Measurements from ENCODE around the gene FRS3. TPM values are rescaled to one million over a fixed set of nuclear protein-coding genes. Genes with fewer than 3 reads are reported as not detected.
"Not testable (repeated sequence)": the region's sequence is repeated elsewhere in the genome, so short reads cannot be mapped to it uniquely, and the experiment has no call there.

FRS3 gene
- polyA plus RNA-seq, 2 donors, result 1.6 to 3.3 TPM

GRCh38 chr6:41771058-41771983 is 8.4 kb downstream of the FRS3 start:
- H3K27ac ChIP-seq (ENCODE audit: low read depth in 2 of 2, low read length in 1 of 2), result no peak overlapping the region
- 91 to 92% methylated on average over 26 to 29 of the region's 29 CpGs for WGBS, 2 donors
- peaks cover 0 to 4% of the 10 kb centered on the region in 2 donors for H3K4me1 ChIP-seq (ENCODE audit: control insufficient read depth in 2 of 2, insufficient read depth in 2 of 2, low read length in 1 of 2)
- H3K36me3 ChIP-seq (ENCODE audit: control insufficient read depth in 2 of 2, insufficient read depth in 2 of 2, low read length in 1 of 2), result peaks cover 8 to 36% of the 10 kb centered on the region in 2 donors
- H3K27me3 ChIP-seq (ENCODE audit: control insufficient read depth in 1 of 2, insufficient read depth in 2 of 2, low read length in 2 of 2), result no peaks in the 10 kb centered on the region
- H3K9me3 ChIP-seq (ENCODE audit: control insufficient read depth in 2 of 2, insufficient read depth in 1 of 2, low read depth in 1 of 2, low read length in 1 of 2), result no peaks in the 10 kb centered on the region
- no peak overlapping the region for H3K4me3 ChIP-seq (ENCODE audit: low read depth in 1 of 2, low read length in 2 of 2)

GRCh38 chr6:41770381-41771057 is 9.2 kb downstream of the FRS3 start:
- peaks cover 0 to 4% of the 10 kb centered on the region in 2 donors for H3K4me1 ChIP-seq (ENCODE audit: control insufficient read depth in 2 of 2, insufficient read depth in 2 of 2, low read length in 1 of 2)
- WGBS, 2 donors, result 89 to 91% methylated on average over 29 to 30 of the region's 30 CpGs
- no peak overlapping the region for H3K27ac ChIP-seq (ENCODE audit: low read depth in 2 of 2, low read length in 1 of 2)
- H3K27me3 ChIP-seq (ENCODE audit: control insufficient read depth in 1 of 2, insufficient read depth in 2 of 2, low read length in 2 of 2), result no peaks in the 10 kb centered on the region
- H3K9me3 ChIP-seq (ENCODE audit: control insufficient read depth in 2 of 2, insufficient read depth in 1 of 2, low read depth in 1 of 2, low read length in 1 of 2), result no peaks in the 10 kb centered on the region
- H3K36me3 ChIP-seq (ENCODE audit: control insufficient read depth in 2 of 2, insufficient read depth in 2 of 2, low read length in 1 of 2), result peaks cover 8 to 36% of the 10 kb centered on the region in 2 donors
- no peak overlapping the region for H3K4me3 ChIP-seq (ENCODE audit: low read depth in 1 of 2, low read length in 2 of 2)

- no peaks in the 10 kb centered on the region for H3K9me3 ChIP-seq (ENCODE audit: control insufficient read depth in 2 of 2, insufficient read depth in 1 of 2, low read depth in 1 of 2, low read length in 1 of 2)
- WGBS, 2 donors, result 95 to 97% methylated on average over 8 of the region's 8 CpGs
- peaks cover 2 to 25% of the 10 kb centered on the region in 2 donors for H3K36me3 ChIP-seq (ENCODE audit: control insufficient read depth in 2 of 2, insufficient read depth in 2 of 2, low read length in 1 of 2)
- no peak overlapping the region for H3K27ac ChIP-seq (ENCODE audit: low read depth in 2 of 2, low read length in 1 of 2)
- no peak overlapping the region for H3K4me3 ChIP-seq (ENCODE audit: low read depth in 1 of 2, low read length in 2 of 2)
- peaks cover 0 to 4% of the 10 kb centered on the region in 2 donors for H3K4me1 ChIP-seq (ENCODE audit: control insufficient read depth in 2 of 2, insufficient read depth in 2 of 2, low read length in 1 of 2)
- H3K27me3 ChIP-seq (ENCODE audit: control insufficient read depth in 1 of 2, insufficient read depth in 2 of 2, low read length in 2 of 2), result no peaks in the 10 kb centered on the region
Measured at GRCh38 chr6:41769376-41769775, 10.3 kb downstream of the FRS3 start.

- Histone ChIP-seq H3K4me3 (ENCODE audit: low read depth in 1 of 2, low read length in 2 of 2) (no peak overlapping the region), H3K9me3 (ENCODE audit: control insufficient read depth in 2 of 2, insufficient read depth in 1 of 2, low read depth in 1 of 2, low read length in 1 of 2) (no peaks in the 10 kb centered on the region), H3K36me3 (ENCODE audit: control insufficient read depth in 2 of 2, insufficient read depth in 2 of 2, low read length in 1 of 2) (peaks cover 0 to 22% of the 10 kb centered on the region in 2 donors), H3K4me1 (ENCODE audit: control insufficient read depth in 2 of 2, insufficient read depth in 2 of 2, low read length in 1 of 2) (peaks cover 0 to 4% of the 10 kb centered on the region in 2 donors), H3K27me3 (ENCODE audit: control insufficient read depth in 1 of 2, insufficient read depth in 2 of 2, low read length in 2 of 2) (no peaks in the 10 kb centered on the region), H3K27ac (ENCODE audit: low read depth in 2 of 2, low read length in 1 of 2) (no peak overlapping the region)
- WGBS, 2 donors, result 63 to 73% methylated on average over 10 of the region's 10 CpGs
Measured at GRCh38 chr6:41768545-41769308, 11.0 kb downstream of the FRS3 start.

GRCh38 chr6:41767112-41767833 is 12.4 kb downstream of the FRS3 start:
- Histone ChIP-seq H3K9me3 (ENCODE audit: control insufficient read depth in 2 of 2, insufficient read depth in 1 of 2, low read depth in 1 of 2, low read length in 1 of 2) (no peaks in the 10 kb centered on the region), H3K36me3 (ENCODE audit: control insufficient read depth in 2 of 2, insufficient read depth in 2 of 2, low read length in 1 of 2) (peaks cover 0 to 16% of the 10 kb centered on the region in 2 donors), H3K4me3 (ENCODE audit: low read depth in 1 of 2, low read length in 2 of 2) (no peak overlapping the region), H3K27ac (ENCODE audit: low read depth in 2 of 2, low read length in 1 of 2) (peak overlapping the region in 1 of 2 donors; percentile 47), H3K27me3 (ENCODE audit: control insufficient read depth in 1 of 2, insufficient read depth in 2 of 2, low read length in 2 of 2) (no peaks in the 10 kb centered on the region), H3K4me1 (ENCODE audit: control insufficient read depth in 2 of 2, insufficient read depth in 2 of 2, low read length in 1 of 2) (peaks cover 0 to 4% of the 10 kb centered on the region in 2 donors)
- WGBS, 2 donors, result 40 to 42% methylated on average over 12 of the region's 12 CpGs

GRCh38 chr6:41766043-41766664 is 13.5 kb downstream of the FRS3 start:
- H3K4me3 ChIP-seq (ENCODE audit: low read depth in 1 of 2, low read length in 2 of 2); H3K4me1 ChIP-seq (ENCODE audit: control insufficient read depth in 2 of 2, insufficient read depth in 2 of 2, low read length in 1 of 2); H3K9me3 ChIP-seq (ENCODE audit: control insufficient read depth in 2 of 2, insufficient read depth in 1 of 2, low read depth in 1 of 2, low read length in 1 of 2); H3K36me3 ChIP-seq (ENCODE audit: control insufficient read depth in 2 of 2, insufficient read depth in 2 of 2, low read length in 1 of 2); H3K27me3 ChIP-seq (ENCODE audit: control insufficient read depth in 1 of 2, insufficient read depth in 2 of 2, low read length in 2 of 2); H3K27ac ChIP-seq (ENCODE audit: low read depth in 2 of 2, low read length in 1 of 2): not testable (repeated sequence)
- 91% methylated on average over 4 of the region's 4 CpGs for WGBS, 2 donors

GRCh38 chr6:41763470-41763869 is 16.2 kb downstream of the FRS3 start:
- Histone ChIP-seq H3K36me3 (ENCODE audit: control insufficient read depth in 2 of 2, insufficient read depth in 2 of 2, low read length in 1 of 2) (no peaks in the 10 kb centered on the region), H3K4me3 (ENCODE audit: low read depth in 1 of 2, low read length in 2 of 2) (no peak overlapping the region), H3K9me3 (ENCODE audit: control insufficient read depth in 2 of 2, insufficient read depth in 1 of 2, low read depth in 1 of 2, low read length in 1 of 2) (no peaks in the 10 kb centered on the region), H3K27me3 (ENCODE audit: control insufficient read depth in 1 of 2, insufficient read depth in 2 of 2, low read length in 2 of 2) (no peaks in the 10 kb centered on the region), H3K27ac (ENCODE audit: low read depth in 2 of 2, low read length in 1 of 2) (no peak overlapping the region), H3K4me1 (ENCODE audit: control insufficient read depth in 2 of 2, insufficient read depth in 2 of 2, low read length in 1 of 2) (peaks cover 0 to 4% of the 10 kb centered on the region in 2 donors)
- WGBS, 2 donors, result 25 to 36% methylated on average over 2 of the region's 2 CpGs

- 70 to 85% methylated on average over 2 of the region's 2 CpGs for WGBS, 2 donors
- H3K27ac ChIP-seq (ENCODE audit: low read depth in 2 of 2, low read length in 1 of 2), result no peak overlapping the region
- H3K36me3 ChIP-seq (ENCODE audit: control insufficient read depth in 2 of 2, insufficient read depth in 2 of 2, low read length in 1 of 2), result no peaks in the 10 kb centered on the region
- no peaks in the 10 kb centered on the region for H3K27me3 ChIP-seq (ENCODE audit: control insufficient read depth in 1 of 2, insufficient read depth in 2 of 2, low read length in 2 of 2)
- H3K4me1 ChIP-seq (ENCODE audit: control insufficient read depth in 2 of 2, insufficient read depth in 2 of 2, low read length in 1 of 2), result no peaks in the 10 kb centered on the region
- H3K9me3 ChIP-seq (ENCODE audit: control insufficient read depth in 2 of 2, insufficient read depth in 1 of 2, low read depth in 1 of 2, low read length in 1 of 2), result no peaks in the 10 kb centered on the region
- no peak overlapping the region for H3K4me3 ChIP-seq (ENCODE audit: low read depth in 1 of 2, low read length in 2 of 2)
Measured at GRCh38 chr6:41759905-41760579, 19.7 kb downstream of the FRS3 start.

Data from esophagus (tissue), 2 donors.